ENCODE data around the gene NTM.

The NTM gene

GRCh38 chr11:131932584-131933325 lies 562.3 kb downstream of the NTM start:
- Histone ChIP-seq H2AFZ (ENCODE audit: low read depth, low read length) (no peak overlapping the region), H3K4me1 (ENCODE audit: low read length) (0 out of 2 replicates have a peak, but pooled peaks cover 3% of the 10 kb centered on the region), H3K9me3 (ENCODE audit: insufficient read depth, low read length) (no peaks in the 10 kb centered on the region), H3K4me3 (ENCODE audit: low read length) (no peak overlapping the region), H3K27ac (ENCODE audit: low read length) (no peak overlapping the region), H3K9ac (ENCODE audit: low read length) (no peak overlapping the region), H3K27me3 (ENCODE audit: low read depth, low read length) (peaks cover 24% of the 10 kb centered on the region), H3K4me2 (ENCODE audit: low read length) (no peak overlapping the region), H4K20me1 (ENCODE audit: insufficient read depth, low read length) (no peaks in the 10 kb centered on the region), H3K36me3 (replicated peaks; ENCODE audit: low read depth, low read length) (no peaks in the 10 kb centered on the region), H3K79me2 (ENCODE audit: low read length) (no peaks in the 10 kb centered on the region)
- no peak for TF ChIP-seq CTCF (IDR thresholded peaks at IDR 0.05; ENCODE audit: low read depth, low read length)
- no peak for TF ChIP-seq EZH2phosphoT487 (IDR thresholded peaks at IDR 0.05; ENCODE audit: low read depth)

GRCh38 chr11:131934006-131934405 lies 563.6 kb downstream of the NTM start:
- Histone ChIP-seq H4K20me1 (ENCODE audit: insufficient read depth, low read length) (no peaks in the 10 kb centered on the region), H3K4me1 (ENCODE audit: low read length) (peaks cover 11% of the 10 kb centered on the region), H3K27me3 (ENCODE audit: low read depth, low read length) (peaks cover 29% of the 10 kb centered on the region), H3K9me3 (ENCODE audit: insufficient read depth, low read length) (no peaks in the 10 kb centered on the region), H3K36me3 (replicated peaks; ENCODE audit: low read depth, low read length) (no peaks in the 10 kb centered on the region), H3K79me2 (ENCODE audit: low read length) (no peaks in the 10 kb centered on the region), H3K4me3 (ENCODE audit: low read length) (no peak overlapping the region), H3K4me2 (ENCODE audit: low read length) (no peak overlapping the region), H2AFZ (ENCODE audit: low read depth, low read length) (no peak overlapping the region), H3K27ac (ENCODE audit: low read length) (no peak overlapping the region), H3K9ac (ENCODE audit: low read length) (no peak overlapping the region)
- no peak for TF ChIP-seq CTCF (IDR thresholded peaks at IDR 0.05; ENCODE audit: low read depth, low read length)
- TF ChIP-seq EZH2phosphoT487 (IDR thresholded peaks at IDR 0.05; ENCODE audit: low read depth), result no peak

GRCh38 chr11:131938351-131938751 lies 567.9 kb downstream of the NTM start:
- no peaks in the 10 kb centered on the region for H4K20me1 ChIP-seq (ENCODE audit: insufficient read depth, low read length)
- no peaks in the 10 kb centered on the region for H3K36me3 ChIP-seq (replicated peaks; ENCODE audit: low read depth, low read length)
- H3K27me3 ChIP-seq (ENCODE audit: low read depth, low read length), result peaks cover 39% of the 10 kb centered on the region
- no peak overlapping the region for H3K27ac ChIP-seq (ENCODE audit: low read length)
- peaks cover 11% of the 10 kb centered on the region for H3K4me1 ChIP-seq (ENCODE audit: low read length)
- no peak for TF ChIP-seq CTCF (IDR thresholded peaks at IDR 0.05; ENCODE audit: low read depth, low read length)
- no peak for TF ChIP-seq EZH2phosphoT487 (IDR thresholded peaks at IDR 0.05; ENCODE audit: low read depth)
- H3K9ac ChIP-seq (ENCODE audit: low read length), result no peak overlapping the region
- H3K4me3 ChIP-seq (ENCODE audit: low read length), result no peak overlapping the region
- H3K79me2 ChIP-seq (ENCODE audit: low read length), result no peaks in the 10 kb centered on the region
- H2AFZ ChIP-seq (ENCODE audit: low read depth, low read length), result no peak overlapping the region
- H3K9me3 ChIP-seq (ENCODE audit: insufficient read depth, low read length), result no peaks in the 10 kb centered on the region
- H3K4me2 ChIP-seq (ENCODE audit: low read length), result peak overlapping the region; percentile 17; the same call in 1 of the 2 replicates

- Histone ChIP-seq H3K9me3 (ENCODE audit: insufficient read depth, low read length) (no peaks in the 10 kb centered on the region), H3K27me3 (ENCODE audit: low read depth, low read length) (peaks cover 41% of the 10 kb centered on the region), H3K4me3 (ENCODE audit: low read length) (no peak overlapping the region), H2AFZ (ENCODE audit: low read depth, low read length) (no peak overlapping the region), H4K20me1 (ENCODE audit: insufficient read depth, low read length) (no peaks in the 10 kb centered on the region), H3K79me2 (ENCODE audit: low read length) (no peaks in the 10 kb centered on the region), H3K9ac (ENCODE audit: low read length) (no peak overlapping the region), H3K4me1 (ENCODE audit: low read length) (peaks cover 11% of the 10 kb centered on the region), H3K36me3 (replicated peaks; ENCODE audit: low read depth, low read length) (no peaks in the 10 kb centered on the region), H3K4me2 (ENCODE audit: low read length) (no peak overlapping the region), H3K27ac (ENCODE audit: low read length) (no peak overlapping the region)
- TF ChIP-seq EZH2phosphoT487 (IDR thresholded peaks at IDR 0.05; ENCODE audit: low read depth), result no peak
- TF ChIP-seq CTCF (IDR thresholded peaks at IDR 0.05; ENCODE audit: low read depth, low read length), result no peak
These were observed 569.7 kb downstream of the NTM start for GRCh38 chr11:131940126-131940525.

Measured in OCI-LY3 (cell line).